Memory B cell (primary cell): ENCODE results near the gene HNRNPLL.

ENCODE experiments used
- ATAC-seq: fragments of 150-1000 bp; cut with Tn5 transposase; 2 replicates; pipeline ENCODE4 v1.10.0; 2021; ENCODE audit warnings: low read depth, mild to moderate bottlenecking, moderate library complexity
- DNase-seq, 2 donors: peaks; one replicate each; pipeline ENCODE4 v3.0.0; 2022; ENCODE audit warnings: low spot score in 2 of 2
- H3K27ac Mint-ChIP-seq: one replicate; pipeline ENCODE4 v1.8.0; 2022; ENCODE audit warnings: mild to moderate bottlenecking, moderate library complexity, mixed read lengths
- H3K27me3 Mint-ChIP-seq: one replicate; pipeline ENCODE4 v1.8.0; 2022; ENCODE audit warnings: mixed read lengths
- H3K36me3 Mint-ChIP-seq: one replicate; pipeline ENCODE4 v1.8.0; 2022; ENCODE audit warnings: mild to moderate bottlenecking, mixed read lengths
- H3K4me1 Mint-ChIP-seq: one replicate; pipeline ENCODE4 v1.8.0; 2022; ENCODE audit warnings: mixed read lengths
- H3K4me3 Mint-ChIP-seq: one replicate; pipeline ENCODE4 v1.8.0; 2022; ENCODE audit warnings: mild to moderate bottlenecking, moderate library complexity, mixed read lengths
- H3K9me3 Mint-ChIP-seq: one replicate; pipeline ENCODE4 v1.8.0; 2022; ENCODE audit warnings: mixed read lengths

Gene HNRNPLL

DNA sequence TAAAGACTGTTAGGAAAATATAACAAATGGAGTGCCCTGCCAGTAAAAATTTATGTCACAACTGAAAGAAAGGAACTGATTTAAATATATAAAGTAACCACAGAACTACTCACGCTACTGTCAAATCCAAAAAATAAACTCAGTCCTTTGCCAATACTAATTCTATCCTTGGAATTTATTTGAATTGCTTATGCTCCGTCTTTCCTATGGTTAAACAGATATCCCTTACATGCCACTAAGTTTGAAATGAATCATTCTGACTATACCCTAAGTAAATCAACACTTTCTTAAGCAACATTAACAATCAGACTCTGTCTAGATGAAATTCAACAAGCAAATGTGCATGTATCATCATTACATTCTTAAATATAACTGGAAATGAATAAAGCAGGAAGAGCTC, 9.8 kb downstream of the HNRNPLL start:
- no peak overlapping the region for H3K4me3 Mint-ChIP-seq
- no peak for ATAC-seq
- peaks cover 3% of the 10 kb centered on the region for H3K4me1 Mint-ChIP-seq
- peaks cover 6% of the 10 kb centered on the region for H3K27me3 Mint-ChIP-seq
- no peaks in the 10 kb centered on the region for H3K36me3 Mint-ChIP-seq
- no peak overlapping the region for H3K27ac Mint-ChIP-seq
- H3K9me3 Mint-ChIP-seq, result peaks cover 1% of the 10 kb centered on the region
- DNase-seq, result no peak

DNA sequence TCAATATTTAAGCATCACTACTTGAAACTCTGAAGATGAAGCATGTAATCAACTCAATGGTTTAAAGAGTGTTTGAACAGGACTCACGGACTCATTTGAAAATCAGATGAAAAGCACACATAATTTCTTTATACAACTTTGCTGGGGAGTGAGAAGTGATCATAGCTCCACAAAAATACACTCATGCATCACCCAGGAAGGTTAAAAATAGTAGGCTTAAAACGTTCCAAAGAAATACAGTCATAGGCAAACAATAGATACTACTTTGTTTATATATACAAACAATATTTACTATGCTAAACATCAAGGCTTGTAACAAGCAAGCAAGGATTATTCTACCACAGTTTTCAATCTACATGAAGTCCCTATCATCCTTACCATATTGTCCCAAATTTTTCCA, 11.6 kb downstream of the HNRNPLL start:
- Mint-ChIP-seq H3K4me1 (peaks cover 3% of the 10 kb centered on the region), H3K4me3 (no peak overlapping the region), H3K36me3 (no peaks in the 10 kb centered on the region), H3K27me3 (peaks cover 8% of the 10 kb centered on the region), H3K27ac (no peak overlapping the region), H3K9me3 (peaks cover 3% of the 10 kb centered on the region)
- DNase-seq (no peak), ATAC-seq (no peak)

DNA sequence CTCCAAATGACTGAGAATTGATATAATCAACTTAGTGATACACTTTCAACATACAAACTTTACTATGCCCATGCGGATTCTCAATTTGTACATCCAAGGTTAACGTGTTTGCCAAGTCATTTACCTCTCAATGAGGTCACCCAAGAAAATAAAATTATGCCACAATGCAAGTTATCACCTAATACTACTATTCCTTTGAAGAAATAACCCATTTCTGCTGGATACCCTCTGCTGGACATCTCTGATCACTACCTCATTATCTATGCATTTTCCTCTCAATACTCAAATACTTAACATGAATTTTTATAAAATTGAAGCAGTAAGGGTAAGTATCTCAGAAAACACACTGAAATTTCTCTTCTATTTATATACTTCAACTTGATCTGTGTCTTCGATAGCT, 12.7 kb downstream of the HNRNPLL start:
- ATAC-seq, result no peak
- Mint-ChIP-seq H3K9me3 (peaks cover 1% of the 10 kb centered on the region), H3K4me1 (no peaks in the 10 kb centered on the region), H3K27ac (no peak overlapping the region), H3K36me3 (no peaks in the 10 kb centered on the region), H3K4me3 (no peak overlapping the region), H3K27me3 (peaks cover 8% of the 10 kb centered on the region)
- no peak for DNase-seq

GRCh38 chr2:38586931-38587330, 15.8 kb downstream of the HNRNPLL start:
- no peak for DNase-seq
- no peaks in the 10 kb centered on the region for H3K4me1 Mint-ChIP-seq

DNA sequence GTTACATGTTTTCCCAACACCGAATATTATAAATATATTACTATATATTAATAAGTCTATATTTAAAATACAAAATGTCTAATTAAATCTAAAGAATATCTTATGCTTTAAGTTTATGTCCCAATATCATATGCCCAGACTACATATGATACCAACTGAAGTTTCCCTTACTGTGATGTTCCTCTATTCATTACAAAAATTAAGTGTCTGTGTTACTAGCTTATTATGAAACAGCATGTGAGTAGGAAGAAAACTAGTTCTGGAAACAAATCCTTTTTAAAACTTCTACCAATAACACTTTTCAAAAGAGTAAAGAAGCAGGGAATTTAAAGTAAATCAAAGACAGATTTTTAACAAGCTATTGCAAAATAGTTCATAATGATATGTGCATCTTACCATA, 17.8 kb downstream of the HNRNPLL start:
- H3K36me3 Mint-ChIP-seq, result no peaks in the 10 kb centered on the region
- no peak overlapping the region for H3K27ac Mint-ChIP-seq
- DNase-seq (no peak), ATAC-seq (no peak)
- H3K4me3 Mint-ChIP-seq, result no peak overlapping the region
- H3K4me1 Mint-ChIP-seq, result no peaks in the 10 kb centered on the region
- H3K27me3 Mint-ChIP-seq, result peaks cover 4% of the 10 kb centered on the region
- H3K9me3 Mint-ChIP-seq, result peaks cover 1% of the 10 kb centered on the region

More at GRCh38 chr2:38586931-38587330, 15.8 kb downstream of the HNRNPLL start:
- Mint-ChIP-seq H3K36me3 (no peaks in the 10 kb centered on the region), H3K4me3 (no peak overlapping the region), H3K9me3 (peaks cover 1% of the 10 kb centered on the region), H3K27ac (no peak overlapping the region), H3K27me3 (peaks cover 4% of the 10 kb centered on the region)
- ATAC-seq, result no peak

DNA sequence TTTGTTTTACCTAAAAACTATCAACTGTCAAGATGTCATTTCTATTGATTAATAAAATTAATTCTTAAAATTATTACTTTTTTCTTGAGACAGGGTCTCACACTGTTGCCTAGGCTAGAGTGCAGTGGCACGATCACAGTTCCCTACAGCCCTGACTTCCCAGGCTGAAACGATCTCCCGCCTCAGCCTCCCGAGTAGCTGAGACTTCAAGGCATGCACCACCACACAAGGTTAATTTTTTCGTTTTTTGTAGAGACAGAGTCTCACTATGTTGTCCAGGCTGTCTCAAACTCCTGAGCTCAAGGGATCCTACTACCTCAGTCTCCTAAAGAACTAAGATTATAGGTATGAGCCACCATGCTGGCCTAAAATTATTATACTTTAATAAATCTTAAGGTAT, 18.7 kb downstream of the HNRNPLL start:
- Mint-ChIP-seq H3K9me3 (peaks cover 1% of the 10 kb centered on the region), H3K27ac (no peak overlapping the region)

DNA sequence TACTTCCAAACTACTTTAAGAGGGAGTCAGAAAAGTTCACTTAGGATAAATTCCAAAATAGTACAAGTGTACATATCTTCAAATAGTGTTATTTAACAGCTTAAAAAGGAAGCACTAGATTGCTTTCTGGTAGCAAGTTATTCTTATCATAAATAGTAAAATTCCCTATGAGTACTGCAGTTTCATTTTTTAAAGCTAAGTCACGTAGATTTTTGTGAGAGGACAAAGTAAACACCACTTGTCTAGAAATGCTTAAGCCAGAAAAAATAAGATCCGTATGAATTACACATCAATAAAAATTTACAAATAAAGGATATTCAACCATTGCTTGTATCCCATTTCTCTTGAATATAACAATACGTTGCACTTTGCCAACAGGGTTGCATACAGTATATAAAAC, 19.2 kb downstream of the HNRNPLL start:
- H3K27ac Mint-ChIP-seq, result no peak overlapping the region
- H3K9me3 Mint-ChIP-seq, result peaks cover 1% of the 10 kb centered on the region
- DNase-seq, result no peak
- ATAC-seq, result no peak
- H3K4me1 Mint-ChIP-seq, result no peaks in the 10 kb centered on the region
- H3K27me3 Mint-ChIP-seq, result peaks cover 6% of the 10 kb centered on the region
- H3K36me3 Mint-ChIP-seq, result no peaks in the 10 kb centered on the region
- no peak overlapping the region for H3K4me3 Mint-ChIP-seq

More for the DNA sequence above, 18.7 kb downstream of the HNRNPLL start:
- no peaks in the 10 kb centered on the region for H3K36me3 Mint-ChIP-seq
- H3K4me3 Mint-ChIP-seq, result no peak overlapping the region
- H3K27me3 Mint-ChIP-seq, result peaks cover 4% of the 10 kb centered on the region
- no peaks in the 10 kb centered on the region for H3K4me1 Mint-ChIP-seq
- no peak for DNase-seq
- no peak for ATAC-seq

DNA sequence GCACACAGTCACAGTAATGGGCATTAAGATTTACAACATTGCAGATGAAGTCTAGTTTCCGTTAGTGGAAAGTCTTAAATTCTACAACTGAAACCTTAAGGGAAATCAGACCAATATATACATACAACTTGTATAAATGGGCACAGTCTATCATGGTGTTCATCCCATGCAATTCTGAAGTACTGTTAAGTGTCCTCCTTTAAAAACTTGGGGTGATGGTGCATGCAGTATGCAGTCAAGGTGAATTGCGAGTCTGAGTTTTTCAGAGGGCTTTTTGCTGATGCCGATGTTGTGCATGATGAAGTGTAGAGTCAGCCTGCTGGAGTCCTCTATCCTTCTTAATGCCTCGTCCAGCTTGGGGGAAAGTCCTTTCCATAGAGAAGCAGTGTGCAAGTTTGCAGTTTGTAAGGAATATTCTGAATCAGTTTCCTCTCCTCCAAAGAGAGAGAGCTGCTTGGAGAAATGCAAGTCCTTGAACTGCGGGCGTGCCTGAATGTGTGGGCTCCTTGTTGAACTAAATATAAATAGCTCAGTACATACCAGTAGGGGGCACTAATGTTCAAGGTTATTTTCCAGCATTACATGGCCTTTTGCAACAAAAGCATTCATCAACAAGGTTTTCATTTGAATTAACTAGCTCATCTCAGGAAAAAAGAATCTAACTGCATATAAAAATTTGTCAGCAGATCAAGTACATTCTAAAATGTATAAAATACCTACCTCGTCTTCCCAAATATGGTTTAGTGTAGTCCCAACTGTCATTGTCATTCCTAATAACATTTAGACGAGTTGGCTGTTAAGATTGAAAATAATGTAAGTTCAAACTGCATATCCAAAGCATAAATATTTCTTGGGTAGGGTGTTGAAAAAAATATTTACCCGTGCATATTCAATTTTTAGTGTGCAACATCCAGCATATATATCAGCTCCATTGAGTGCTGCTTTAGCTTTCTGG, 21.3 kb downstream of the HNRNPLL start:
- no peaks in the 10 kb centered on the region for H3K4me1 Mint-ChIP-seq
- DNase-seq (peak in 1 of 2 donors; percentile 64), ATAC-seq (peak; percentile 76)
- H3K27ac Mint-ChIP-seq, result no peak overlapping the region
- H3K4me3 Mint-ChIP-seq, result no peak overlapping the region
- no peaks in the 10 kb centered on the region for H3K36me3 Mint-ChIP-seq
- H3K27me3 Mint-ChIP-seq, result peaks cover 4% of the 10 kb centered on the region
- no peaks in the 10 kb centered on the region for H3K9me3 Mint-ChIP-seq

GRCh38 chr2:38580115-38580636, 22.6 kb downstream of the HNRNPLL start:
- no peak overlapping the region for H3K27ac Mint-ChIP-seq

DNA sequence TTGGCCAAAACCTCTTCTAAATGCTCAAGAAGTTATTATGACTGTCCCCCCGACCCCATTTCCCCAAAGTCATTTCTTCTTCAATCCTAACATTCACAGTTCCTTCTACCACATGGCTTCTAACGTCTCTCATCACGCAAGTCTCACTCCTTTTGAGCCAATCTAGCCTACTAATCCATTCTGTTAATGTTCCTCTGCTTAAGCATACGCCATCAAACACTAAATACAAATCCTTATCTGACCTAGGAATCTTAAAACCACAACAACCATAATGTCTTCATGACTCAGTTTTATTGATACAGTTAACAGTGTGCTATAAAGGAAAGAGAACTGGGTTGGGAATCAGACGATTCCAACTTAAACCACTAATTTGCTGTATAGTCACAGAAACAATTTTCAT, 23.9 kb downstream of the HNRNPLL start:
- Mint-ChIP-seq H3K4me3 (no peak overlapping the region), H3K4me1 (no peaks in the 10 kb centered on the region), H3K36me3 (no peaks in the 10 kb centered on the region), H3K27me3 (peaks cover 3% of the 10 kb centered on the region), H3K9me3 (no peaks in the 10 kb centered on the region), H3K27ac (no peak overlapping the region)
- ATAC-seq (no peak), DNase-seq (no peak)

More at GRCh38 chr2:38580115-38580636, 22.6 kb downstream of the HNRNPLL start:
- H3K4me3 Mint-ChIP-seq, result no peak overlapping the region
- no peaks in the 10 kb centered on the region for H3K36me3 Mint-ChIP-seq
- no peaks in the 10 kb centered on the region for H3K4me1 Mint-ChIP-seq
- H3K9me3 Mint-ChIP-seq, result no peaks in the 10 kb centered on the region
- DNase-seq, result no peak
- no peak for ATAC-seq
- peaks cover 3% of the 10 kb centered on the region for H3K27me3 Mint-ChIP-seq

DNA sequence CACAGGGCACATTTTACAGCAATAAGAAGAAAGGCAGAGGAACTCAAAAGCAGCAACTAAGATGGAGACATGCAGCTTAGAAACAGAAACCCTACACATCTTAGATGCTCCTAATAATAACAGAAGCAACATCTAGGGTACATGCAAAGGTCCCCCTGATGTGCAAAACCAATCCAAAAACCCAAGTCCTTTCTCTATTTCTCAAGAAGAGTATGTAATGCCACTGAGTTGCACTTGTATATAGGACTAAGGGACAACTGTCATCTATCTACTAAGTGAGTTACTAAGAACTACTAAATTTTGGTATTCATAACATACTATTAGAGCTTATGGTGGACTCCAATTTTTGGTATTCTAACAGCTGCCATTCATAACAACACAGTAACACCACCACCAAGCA, 28.4 kb downstream of the HNRNPLL start:
- peaks cover 3% of the 10 kb centered on the region for H3K27me3 Mint-ChIP-seq
- no peaks in the 10 kb centered on the region for H3K4me1 Mint-ChIP-seq
- H3K36me3 Mint-ChIP-seq, result no peaks in the 10 kb centered on the region
- no peak for DNase-seq
- H3K27ac Mint-ChIP-seq, result no peak overlapping the region
- no peaks in the 10 kb centered on the region for H3K9me3 Mint-ChIP-seq
- no peak for ATAC-seq
- no peak overlapping the region for H3K4me3 Mint-ChIP-seq

GRCh38 chr2:38572167-38572566, 30.6 kb downstream of the HNRNPLL start:
- Mint-ChIP-seq H3K27me3 (peaks cover 1% of the 10 kb centered on the region), H3K4me3 (no peak overlapping the region), H3K27ac (no peak overlapping the region), H3K9me3 (no peaks in the 10 kb centered on the region), H3K4me1 (no peaks in the 10 kb centered on the region), H3K36me3 (no peaks in the 10 kb centered on the region)
- DNase-seq (no peak), ATAC-seq (no peak)

DNA sequence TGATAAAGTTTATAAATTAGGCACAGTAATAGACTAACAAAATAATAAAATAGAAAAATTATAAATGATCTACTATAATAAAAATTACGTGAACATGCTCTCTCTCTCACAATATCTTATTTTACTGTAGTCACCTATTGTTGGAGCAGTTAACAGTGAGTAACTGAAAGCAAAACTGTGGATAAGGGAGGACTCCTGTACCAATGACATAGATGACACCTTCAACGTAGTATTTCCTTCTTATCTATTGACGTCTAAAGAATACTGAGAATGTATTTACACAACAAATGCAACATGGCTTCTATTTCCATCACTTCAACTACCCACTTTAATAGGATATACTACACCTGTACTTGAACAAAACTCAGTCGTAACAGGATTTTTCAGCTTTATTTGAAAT, 31.5 kb downstream of the HNRNPLL start:
- ATAC-seq (no peak), DNase-seq (no peak)
- Mint-ChIP-seq H3K9me3 (no peaks in the 10 kb centered on the region), H3K27ac (no peak overlapping the region), H3K36me3 (no peaks in the 10 kb centered on the region), H3K27me3 (peaks cover 1% of the 10 kb centered on the region), H3K4me3 (no peak overlapping the region), H3K4me1 (no peaks in the 10 kb centered on the region)

DNA sequence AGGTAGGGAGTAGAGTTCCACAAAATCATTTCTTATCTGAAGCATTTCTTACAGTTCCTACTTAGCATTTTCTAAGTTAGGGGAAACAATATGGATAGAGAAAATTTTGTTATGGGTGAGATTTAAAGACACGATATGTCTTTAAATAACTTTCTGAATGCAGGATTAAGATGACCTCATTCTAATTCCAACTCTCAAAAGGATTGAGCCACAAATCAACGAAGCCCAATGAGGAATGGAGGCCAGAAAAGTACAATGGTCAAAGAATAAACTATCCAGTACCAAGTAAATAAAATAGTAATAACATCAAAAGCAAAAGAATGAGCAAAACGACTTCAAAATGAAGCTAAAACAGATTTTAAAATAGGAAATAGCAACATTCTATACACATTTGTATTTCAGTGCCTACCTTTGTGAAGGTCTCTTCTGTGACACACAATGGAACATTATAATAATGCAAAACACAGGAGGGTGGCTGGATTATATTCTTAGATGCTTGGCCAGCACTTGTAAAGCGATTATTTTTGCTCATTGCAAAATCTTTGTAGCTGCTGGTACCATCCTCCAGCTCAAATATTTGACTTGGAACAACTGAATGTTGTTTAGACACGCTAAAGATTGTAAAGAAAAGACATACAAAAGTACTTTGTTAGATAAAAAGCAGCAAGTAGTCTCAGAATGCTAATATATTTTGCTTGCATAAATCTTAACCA, 33.8 kb downstream of the HNRNPLL start:
- Mint-ChIP-seq H3K27me3 (no peaks in the 10 kb centered on the region), H3K9me3 (no peaks in the 10 kb centered on the region), H3K36me3 (no peaks in the 10 kb centered on the region), H3K4me3 (no peak overlapping the region), H3K27ac (no peak overlapping the region), H3K4me1 (no peaks in the 10 kb centered on the region)
- ATAC-seq (no peak), DNase-seq (no peak)
